MM.1S (cell line): ENCODE measurements around the gene ENOX1.

Experiments used
- DNase-seq: peaks from one replicate; pipeline ENCODE4 v3.0.0-alpha.2; 2015
- H2AFZ ChIP-seq: fragments of 300-600 bp; sonication (generic); 2 replicates; pipeline ENCODE4 v1.6.0; 2016; ENCODE audit warnings: antibody characterized with exemption, low read length
- H3F3A ChIP-seq: fragments of 300-600 bp; sonication (generic); 2 replicates; pipeline ENCODE4 v1.6.1; 2016; ENCODE audit warnings: mild to moderate bottlenecking, antibody characterized with exemption, low read length, moderate library complexity, mixed read lengths; ENCODE audit not compliant: insufficient read depth
- H3K27ac ChIP-seq: fragments of 300-600 bp; sonication (generic); 2 replicates; pipeline ENCODE4 v1.5.1; 2016; ENCODE audit warnings: mild to moderate bottlenecking, low read length
- H3K27me3 ChIP-seq: fragments of 300-600 bp; sonication (generic); replicated peaks from 2 replicates; pipeline ENCODE4 v1.6.0; 2016; ENCODE audit warnings: low read length; ENCODE audit not compliant: insufficient read depth
- H3K36me3 ChIP-seq: fragments of 300-600 bp; sonication (generic); replicated peaks from 2 replicates; pipeline ENCODE4 v1.6.1; 2016; ENCODE audit warnings: mild to moderate bottlenecking, low read length, mixed read lengths; ENCODE audit not compliant: insufficient read depth
- H3K4me1 ChIP-seq: fragments of 300-600 bp; sonication (generic); 2 replicates; pipeline ENCODE4 v1.6.1; 2016; ENCODE audit warnings: low read length, mixed read lengths
- H3K4me2 ChIP-seq: fragments of 300-600 bp; sonication (generic); 2 replicates; pipeline ENCODE4 v1.6.0; 2016; ENCODE audit warnings: low read depth, low read length
- H3K4me3 ChIP-seq: fragments of 300-600 bp; sonication (generic); 2 replicates; pipeline ENCODE4 v1.5.1; 2016; ENCODE audit warnings: low read length, mixed read lengths
- H3K79me2 ChIP-seq: fragments of 300-600 bp; sonication (generic); 2 replicates; pipeline ENCODE4 v1.6.1; 2016; ENCODE audit warnings: mixed run types, low read length, mixed read lengths
- H3K9ac ChIP-seq: fragments of 300-600 bp; sonication (generic); 2 replicates; pipeline ENCODE4 v1.6.1; 2016; ENCODE audit warnings: low read length, mixed read lengths
- H3K9me2 ChIP-seq: fragments of 300-600 bp; sonication (generic); replicated peaks from 2 replicates; pipeline ENCODE4 v1.6.1; 2016; ENCODE audit warnings: mild to moderate bottlenecking, low read length, mixed read lengths; ENCODE audit not compliant: insufficient read depth
- H3K9me3 ChIP-seq: fragments of 300-600 bp; sonication (generic); replicated peaks from 2 replicates; pipeline ENCODE4 v1.6.1; 2016; ENCODE audit warnings: mild to moderate bottlenecking, low read length, mixed read lengths; ENCODE audit not compliant: insufficient read depth
- H4K20me1 ChIP-seq: fragments of 300-600 bp; sonication (generic); 2 replicates; pipeline ENCODE4 v1.6.1; 2016; ENCODE audit warnings: mild to moderate bottlenecking, low read length, moderate library complexity, mixed read lengths; ENCODE audit not compliant: insufficient read depth
- EZH2 ChIP-seq: fragments of 300-600 bp; sonication (generic); optimal IDR thresholded peaks from 2 replicates; pipeline ENCODE3; 2017; ENCODE audit warnings: low read depth, mild to moderate bottlenecking, antibody characterized with exemption, low read length, mixed read lengths
- EZH2phosphoT487 ChIP-seq: fragments of 300-600 bp; sonication (generic); IDR thresholded peaks from 2 replicates; pipeline ENCODE4 v1.6.1; 2018; ENCODE audit warnings: antibody characterized with exemption, low read length
- TF ChIP-seq, protein P1 (sequence below): fragments of 300-600 bp; sonication (generic); IDR thresholded peaks from 2 replicates; pipeline ENCODE4 v1.5.1; 2016; ENCODE audit warnings: antibody characterized with exemption, low read length, mixed read lengths

ENOX1 gene

DNA sequence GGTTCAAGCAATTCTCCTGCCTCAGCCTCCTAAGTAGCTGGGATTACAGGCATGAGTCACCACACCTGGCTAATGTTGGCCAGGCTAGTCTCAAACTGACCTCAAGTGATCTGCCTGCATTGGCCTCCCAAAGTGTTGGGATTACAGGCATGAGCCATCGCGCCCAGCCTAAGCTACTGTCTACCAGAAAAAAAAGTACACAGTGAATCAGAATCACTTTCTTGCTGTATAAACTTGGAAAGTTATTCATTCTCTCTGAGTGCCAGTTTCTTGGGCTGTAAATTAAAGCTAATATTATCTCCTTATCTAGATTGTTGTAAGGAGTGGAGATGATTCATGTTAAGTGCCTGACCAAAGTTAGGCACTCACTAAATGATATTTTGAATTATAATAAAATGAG, 242.8 kb downstream of the ENOX1 start:
- Histone ChIP-seq H4K20me1 (no peaks in the 10 kb centered on the region), H2AFZ (no peak overlapping the region), H3K4me2 (no peak overlapping the region), H3K27me3 (no peaks in the 10 kb centered on the region), H3F3A (no peaks in the 10 kb centered on the region), H3K4me3 (no peak overlapping the region), H3K9me2 (no peaks in the 10 kb centered on the region), H3K27ac (no peak overlapping the region), H3K79me2 (no peaks in the 10 kb centered on the region), H3K4me1 (peaks cover 4% of the 10 kb centered on the region), H3K9me3 (no peaks in the 10 kb centered on the region), H3K9ac (no peak overlapping the region), H3K36me3 (no peaks in the 10 kb centered on the region)
- no peak for DNase-seq
- no peak for TF ChIP-seq EZH2phosphoT487
- TF ChIP-seq, protein P1, sequence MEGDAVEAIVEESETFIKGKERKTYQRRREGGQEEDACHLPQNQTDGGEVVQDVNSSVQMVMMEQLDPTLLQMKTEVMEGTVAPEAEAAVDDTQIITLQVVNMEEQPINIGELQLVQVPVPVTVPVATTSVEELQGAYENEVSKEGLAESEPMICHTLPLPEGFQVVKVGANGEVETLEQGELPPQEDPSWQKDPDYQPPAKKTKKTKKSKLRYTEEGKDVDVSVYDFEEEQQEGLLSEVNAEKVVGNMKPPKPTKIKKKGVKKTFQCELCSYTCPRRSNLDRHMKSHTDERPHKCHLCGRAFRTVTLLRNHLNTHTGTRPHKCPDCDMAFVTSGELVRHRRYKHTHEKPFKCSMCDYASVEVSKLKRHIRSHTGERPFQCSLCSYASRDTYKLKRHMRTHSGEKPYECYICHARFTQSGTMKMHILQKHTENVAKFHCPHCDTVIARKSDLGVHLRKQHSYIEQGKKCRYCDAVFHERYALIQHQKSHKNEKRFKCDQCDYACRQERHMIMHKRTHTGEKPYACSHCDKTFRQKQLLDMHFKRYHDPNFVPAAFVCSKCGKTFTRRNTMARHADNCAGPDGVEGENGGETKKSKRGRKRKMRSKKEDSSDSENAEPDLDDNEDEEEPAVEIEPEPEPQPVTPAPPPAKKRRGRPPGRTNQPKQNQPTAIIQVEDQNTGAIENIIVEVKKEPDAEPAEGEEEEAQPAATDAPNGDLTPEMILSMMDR, result no peak
- TF ChIP-seq EZH2, result no peak

DNA sequence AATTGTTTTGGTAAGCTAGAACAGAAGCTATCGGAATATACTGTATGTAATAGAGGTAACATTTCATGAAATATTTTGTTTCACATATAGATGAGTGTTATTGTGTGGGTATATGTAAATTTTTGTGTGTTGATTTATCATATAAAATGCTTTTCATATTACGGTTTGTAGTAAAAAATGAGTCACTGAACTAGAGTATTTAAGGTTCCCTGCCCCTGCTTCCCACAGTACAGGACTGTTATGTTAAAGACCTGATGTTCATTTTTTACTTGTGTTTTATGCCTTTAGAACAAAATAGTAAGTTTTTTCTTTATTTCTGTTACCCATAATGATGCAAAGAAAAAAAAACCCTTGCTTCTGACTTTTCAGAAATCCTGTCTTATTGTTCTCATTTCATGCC, 243.4 kb downstream of the ENOX1 start:
- DNase-seq, result no peak
- Histone ChIP-seq H3K36me3 (no peaks in the 10 kb centered on the region), H3K27me3 (no peaks in the 10 kb centered on the region), H3K9me3 (no peaks in the 10 kb centered on the region), H3K27ac (no peak overlapping the region), H3K79me2 (no peaks in the 10 kb centered on the region), H3K4me2 (no peak overlapping the region), H3K9me2 (no peaks in the 10 kb centered on the region), H3K4me3 (no peak overlapping the region), H4K20me1 (no peaks in the 10 kb centered on the region), H2AFZ (no peak overlapping the region), H3K9ac (no peak overlapping the region), H3F3A (no peaks in the 10 kb centered on the region), H3K4me1 (peaks cover 4% of the 10 kb centered on the region)
- TF ChIP-seq EZH2 (no peak), EZH2phosphoT487 (no peak)
- TF ChIP-seq, protein P1, result no peak

DNA sequence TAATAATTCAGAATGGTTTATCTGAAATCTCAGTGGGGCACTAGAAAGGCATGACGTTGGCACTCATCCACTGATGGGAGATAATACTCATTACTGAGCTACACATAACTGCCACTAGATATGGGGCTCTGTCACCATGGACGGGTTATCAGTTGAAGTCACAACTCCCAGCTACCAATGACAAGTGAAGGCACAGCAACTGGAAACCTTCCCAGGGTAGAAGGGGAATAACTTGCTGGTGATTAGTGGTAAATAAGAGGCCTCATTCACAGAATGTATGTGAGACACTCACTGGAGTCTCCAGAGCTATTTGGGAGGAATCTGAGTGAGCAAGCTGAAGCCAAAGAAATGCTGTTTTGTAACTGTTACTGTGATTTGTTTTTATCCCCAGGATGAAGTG, 249.6 kb downstream of the ENOX1 start:
- DNase-seq, result no peak
- H3K79me2 ChIP-seq, result no peaks in the 10 kb centered on the region
- no peak overlapping the region for H3K27ac ChIP-seq
- no peaks in the 10 kb centered on the region for H3K9me2 ChIP-seq
- no peaks in the 10 kb centered on the region for H3K27me3 ChIP-seq
- no peak overlapping the region for H3K4me2 ChIP-seq
- no peak overlapping the region for H3K4me3 ChIP-seq
- H3K9ac ChIP-seq, result no peak overlapping the region
- no peaks in the 10 kb centered on the region for H3K36me3 ChIP-seq
- H4K20me1 ChIP-seq, result no peaks in the 10 kb centered on the region
- H3K4me1 ChIP-seq, result no peaks in the 10 kb centered on the region
- H3K9me3 ChIP-seq, result no peaks in the 10 kb centered on the region
- no peaks in the 10 kb centered on the region for H3F3A ChIP-seq
- no peak for TF ChIP-seq EZH2phosphoT487
- TF ChIP-seq, protein P1, result no peak
- no peak for TF ChIP-seq EZH2
- H2AFZ ChIP-seq, result no peak overlapping the region
